Left ventricle myocardium inferior (tissue), 1 donor: Measurements from ENCODE around the gene NEURL1. TPM values are rescaled to one million over a fixed set of nuclear protein-coding genes. Genes with fewer than 3 reads are reported as not detected.

Source experiments
- DNase-seq: peaks from one replicate; pipeline ENCODE4 v3.0.0-alpha.2; 2020
- H3K27ac ChIP-seq: fragments of 200-600 bp; replicated peaks from 2 replicates; pipeline ENCODE4 v1.8.0; 2021
- H3K27me3 ChIP-seq: fragments of 200-600 bp; 2 replicates; pipeline ENCODE4 v1.8.0; 2021; ENCODE audit warnings: low read depth
- H3K36me3 ChIP-seq: fragments of 200-600 bp; 2 replicates; pipeline ENCODE4 v1.8.0; 2021
- H3K4me1 ChIP-seq: fragments of 200-600 bp; 2 replicates; pipeline ENCODE4 v1.8.0; 2021
- H3K4me3 ChIP-seq: fragments of 200-600 bp; 2 replicates; pipeline ENCODE4 v1.8.0; 2021; ENCODE audit warnings: mild to moderate bottlenecking, moderate library complexity
- H3K9me3 ChIP-seq: fragments of 200-600 bp; replicated peaks from 2 replicates; pipeline ENCODE4 v1.8.0; 2021
- CTCF ChIP-seq: fragments of 200-600 bp; IDR thresholded peaks from 2 replicates; pipeline ENCODE4 v1.8.0; 2021; ENCODE audit warnings: antibody characterized with exemption, mild to moderate bottlenecking, borderline replicate concordance
- intact Hi-C: fragments of 100-400 bp; cut with micrococcal nuclease; formaldehyde crosslinking; loops from one replicate; pipeline ENCODE4 v1.11.0; 2022
- total RNA-seq: library from RNA; stranded (reverse); fragmentation: NEBNext Ultra II Directional; extraction: Animal tissue kit (Norgen Biotek cat#: 25700); gene quantifications from one replicate; pipeline ENCODE4 v1.2.1, GENCODE V29; 2021
- donor health status: DM: no; HTN: yes; CAD: no; lungs with severe emphysema.

The NEURL1 gene
- total RNA-seq, 1 donor from 2014 or later: 0.14 TPM

- Histone ChIP-seq H3K27ac (no peak overlapping the region), H3K9me3 (no peaks in the 10 kb centered on the region), H3K4me3 (no peak overlapping the region), H3K4me1 (no peaks in the 10 kb centered on the region), H3K36me3 (no peaks in the 10 kb centered on the region), H3K27me3 (peaks cover 31% of the 10 kb centered on the region)
- DNase-seq: no peak
- no peak for TF ChIP-seq CTCF
- intact Hi-C loops: no loop called here
These were observed 75.0 kb downstream of the NEURL1 start for GRCh38 chr10:103568505-103568904.

- intact Hi-C loops: no loop called here
- peaks cover 31% of the 10 kb centered on the region for H3K27me3 ChIP-seq
- H3K4me3 ChIP-seq: no peak overlapping the region
- H3K36me3 ChIP-seq: no peaks in the 10 kb centered on the region
- no peaks in the 10 kb centered on the region for H3K9me3 ChIP-seq
- no peak for TF ChIP-seq CTCF
- DNase-seq: no peak
- H3K27ac ChIP-seq: no peak overlapping the region
- H3K4me1 ChIP-seq: no peaks in the 10 kb centered on the region
These were observed 76.4 kb downstream of the NEURL1 start for GRCh38 chr10:103569896-103570295.

GRCh38 chr10:103570844-103571655 lies 77.5 kb downstream of the NEURL1 start:
- no peak for TF ChIP-seq CTCF
- Histone ChIP-seq H3K36me3 (no peaks in the 10 kb centered on the region), H3K27me3 (peaks cover 33% of the 10 kb centered on the region), H3K4me1 (no peaks in the 10 kb centered on the region), H3K4me3 (no peak overlapping the region), H3K27ac (no peak overlapping the region), H3K9me3 (no peaks in the 10 kb centered on the region)
- DNase-seq: no peak
- intact Hi-C loops: no loop called here

GRCh38 chr10:103571656-103571975 lies 78.1 kb downstream of the NEURL1 start:
- H3K9me3 ChIP-seq: no peaks in the 10 kb centered on the region
- H3K4me1 ChIP-seq: no peaks in the 10 kb centered on the region
- no peak for TF ChIP-seq CTCF
- H3K27me3 ChIP-seq: peaks cover 37% of the 10 kb centered on the region
- H3K36me3 ChIP-seq: no peaks in the 10 kb centered on the region
- no peak overlapping the region for H3K4me3 ChIP-seq
- DNase-seq: no peak
- intact Hi-C loops: no loop called here
- no peak overlapping the region for H3K27ac ChIP-seq

GRCh38 chr10:103572347-103573204 lies 79.1 kb downstream of the NEURL1 start:
- TF ChIP-seq CTCF: no peak
- Histone ChIP-seq H3K9me3 (no peaks in the 10 kb centered on the region), H3K27ac (no peak overlapping the region), H3K4me3 (no peak overlapping the region), H3K27me3 (peaks cover 37% of the 10 kb centered on the region), H3K4me1 (no peaks in the 10 kb centered on the region), H3K36me3 (no peaks in the 10 kb centered on the region)
- intact Hi-C loops: no loop called here
- no peak for DNase-seq
